SK-N-DZ (cell line): ENCODE results near the gene SH3BP1.
"Not testable (repeated sequence)": the region's sequence is repeated elsewhere in the genome, so short reads cannot be mapped to it uniquely, and the experiment has no call there.

Experiments used
- DNase-seq: peaks from one replicate; pipeline ENCODE4 v3.0.0-alpha.2; 2015; ENCODE audit warnings: low spot score

Gene SH3BP1

GRCh38 chr22:37633089-37633624, 6.3 kb upstream of the SH3BP1 start:
- no peak for DNase-seq

GRCh38 chr22:37633625-37634416, 5.6 kb upstream of the SH3BP1 start:
- DNase-seq, result peak; percentile 96

- DNase-seq, result peak; percentile 74
These were observed 5.0 kb upstream of the SH3BP1 start for GRCh38 chr22:37634417-37634924.

GRCh38 chr22:37635157-37635556, 4.3 kb upstream of the SH3BP1 start:
- DNase-seq, result no peak

GRCh38 chr22:37636186-37636948, 3.1 kb upstream of the SH3BP1 start:
- no peak for DNase-seq

- no peak for DNase-seq
These were observed 2.6 kb upstream of the SH3BP1 start for GRCh38 chr22:37636949-37637273.

GRCh38 chr22:37638391-37639069, 939 bp upstream of the SH3BP1 start:
- no peak for DNase-seq

- DNase-seq, result no peak
These were observed 512 bp downstream of the SH3BP1 start for GRCh38 chr22:37639771-37640590.

- DNase-seq, result no peak
These were observed 1.4 kb downstream of the SH3BP1 start for GRCh38 chr22:37640591-37641560.

GRCh38 chr22:37641561-37641949, 2.1 kb downstream of the SH3BP1 start:
- no peak for DNase-seq

GRCh38 chr22:37643225-37643847, 3.9 kb downstream of the SH3BP1 start:
- DNase-seq, result peak; percentile 75

- DNase-seq, result no peak
These were observed 7.8 kb downstream of the SH3BP1 start for GRCh38 chr22:37647317-37647716.

GRCh38 chr22:37647928-37648327, 8.5 kb downstream of the SH3BP1 start:
- DNase-seq, result no peak

GRCh38 chr22:37650463-37651136, 11.1 kb downstream of the SH3BP1 start:
- DNase-seq, result no peak

GRCh38 chr22:37654563-37655251, 15.2 kb downstream of the SH3BP1 start:
- DNase-seq, result no peak

- no peak for DNase-seq
These were observed 15.7 kb downstream of the SH3BP1 start for GRCh38 chr22:37655252-37655563.

GRCh38 chr22:37656583-37656982, 17.1 kb downstream of the SH3BP1 start:
- not testable (repeated sequence) for DNase-seq

GRCh38 chr22:37657590-37658132, 18.2 kb downstream of the SH3BP1 start:
- DNase-seq, result no peak
